Chondrocyte (in vitro differentiated cells): Measurements from ENCODE around the gene P2RY2. TPM values are rescaled to one million over a fixed set of nuclear protein-coding genes. Genes with fewer than 3 reads are reported as not detected.

Source experiments
- DNase-seq: peaks from one replicate; pipeline ENCODE4 v3.0.0; 2021; ENCODE audit warnings: mixed read lengths, low spot score
- H3K27ac Mint-ChIP-seq: one replicate; pipeline ENCODE4 v1.8.0; 2021; ENCODE audit warnings: mild to moderate bottlenecking, moderate library complexity, mixed read lengths; ENCODE audit not compliant: unreplicated experiment
- H3K27me3 Mint-ChIP-seq: 2 replicates; pipeline ENCODE4 v1.8.0; 2021; ENCODE audit warnings: low read depth, mixed read lengths
- H3K36me3 Mint-ChIP-seq: 2 replicates; pipeline ENCODE4 v1.8.0; 2021; ENCODE audit warnings: low read depth, mixed read lengths
- H3K4me1 Mint-ChIP-seq: 2 replicates; pipeline ENCODE4 v1.8.0; 2021; ENCODE audit warnings: low read depth, mild to moderate bottlenecking, mixed read lengths
- H3K4me3 Mint-ChIP-seq: one replicate; pipeline ENCODE4 v1.8.0; 2021; ENCODE audit warnings: mild to moderate bottlenecking, moderate library complexity, mixed read lengths; ENCODE audit not compliant: unreplicated experiment
- H3K9me3 Mint-ChIP-seq: 2 replicates; pipeline ENCODE4 v1.8.0; 2021; ENCODE audit warnings: low read depth, mixed read lengths
- CTCF ChIP-seq: fragments of 200-600 bp; sonication (generic); IDR thresholded peaks from 2 replicates; pipeline ENCODE4 v1.5.0; 2021; ENCODE audit warnings: antibody characterized with exemption, mild to moderate bottlenecking, moderate library complexity
- total RNA-seq: library from RNA; stranded (reverse); gene quantifications from 3 replicates; pipeline ENCODE4 v1.2.1, GENCODE V29; 2021

P2RY2 gene
- total RNA-seq, 1 donor from 2014 or later: 0.32 TPM

DNA sequence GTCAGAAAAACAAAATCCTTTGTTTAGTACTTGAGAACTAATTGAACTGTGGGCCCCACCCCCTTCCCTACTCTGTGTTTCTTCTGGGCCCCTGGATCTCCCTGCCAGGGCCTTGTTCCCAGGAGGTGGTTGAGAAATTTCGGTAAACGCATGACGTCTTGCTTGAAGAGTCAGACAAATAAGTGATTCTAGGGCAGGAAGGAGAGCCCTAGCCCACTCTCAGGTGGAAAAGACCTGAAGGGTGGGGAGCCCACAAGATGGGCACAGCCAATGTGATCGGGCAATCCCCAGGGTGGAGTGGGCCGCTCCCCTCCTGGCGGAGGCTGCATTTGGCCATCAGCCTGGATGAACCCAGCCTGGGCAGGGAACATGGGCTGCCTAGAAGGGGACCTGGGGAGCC is 16.8 kb upstream of the P2RY2 start:
- no peaks in the 10 kb centered on the region for H3K4me1 Mint-ChIP-seq
- no peak overlapping the region for H3K27ac Mint-ChIP-seq
- TF ChIP-seq CTCF: no peak
- H3K4me3 Mint-ChIP-seq: no peak overlapping the region
- peak; percentile 54 for DNase-seq
- peaks cover 3% of the 10 kb centered on the region for H3K27me3 Mint-ChIP-seq
- H3K36me3 Mint-ChIP-seq: peaks cover 2% of the 10 kb centered on the region
- no peaks in the 10 kb centered on the region for H3K9me3 Mint-ChIP-seq

GRCh38 chr11:73201888-73202780 is 15.9 kb upstream of the P2RY2 start:
- H3K36me3 Mint-ChIP-seq: peaks cover 2% of the 10 kb centered on the region
- no peaks in the 10 kb centered on the region for H3K9me3 Mint-ChIP-seq
- H3K4me1 Mint-ChIP-seq: no peaks in the 10 kb centered on the region
- no peak overlapping the region for H3K4me3 Mint-ChIP-seq
- no peak for DNase-seq
- no peak for TF ChIP-seq CTCF
- no peaks in the 10 kb centered on the region for H3K27me3 Mint-ChIP-seq
- H3K27ac Mint-ChIP-seq: no peak overlapping the region

DNA sequence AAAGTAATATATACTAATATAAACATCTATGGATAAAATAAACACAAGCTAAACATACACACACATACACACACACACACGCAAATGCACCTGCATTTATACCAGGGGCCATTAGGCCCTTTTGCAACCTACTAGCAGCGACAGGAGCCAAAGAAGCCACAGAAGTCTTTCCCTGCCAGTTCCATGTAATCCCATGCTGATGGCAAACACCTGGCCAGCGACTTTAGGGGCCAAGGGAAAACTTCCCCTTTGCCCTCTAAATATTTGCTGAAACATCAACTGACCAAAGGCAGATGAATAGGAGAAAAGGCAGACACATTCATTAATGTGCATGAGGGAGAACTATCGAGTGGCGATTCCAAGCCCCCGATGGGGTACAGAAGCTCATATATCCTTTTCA is 14.8 kb upstream of the P2RY2 start:
- Mint-ChIP-seq H3K27ac (no peak overlapping the region), H3K4me3 (no peak overlapping the region), H3K9me3 (no peaks in the 10 kb centered on the region), H3K27me3 (no peaks in the 10 kb centered on the region), H3K4me1 (no peaks in the 10 kb centered on the region), H3K36me3 (peaks cover 2% of the 10 kb centered on the region)
- peak; percentile 13 for DNase-seq
- TF ChIP-seq CTCF: no peak

- Mint-ChIP-seq H3K4me1 (no peaks in the 10 kb centered on the region), H3K27ac (no peak overlapping the region), H3K9me3 (no peaks in the 10 kb centered on the region), H3K4me3 (no peak overlapping the region), H3K27me3 (no peaks in the 10 kb centered on the region), H3K36me3 (no peaks in the 10 kb centered on the region)
- DNase-seq: peak; percentile 63
- no peak for TF ChIP-seq CTCF
These were observed 14.3 kb upstream of the P2RY2 start for GRCh38 chr11:73203790-73204189.

- DNase-seq: peak; percentile 46
- Mint-ChIP-seq H3K27ac (no peak overlapping the region), H3K27me3 (no peaks in the 10 kb centered on the region), H3K9me3 (no peaks in the 10 kb centered on the region), H3K4me3 (no peak overlapping the region), H3K36me3 (no peaks in the 10 kb centered on the region), H3K4me1 (no peaks in the 10 kb centered on the region)
- no peak for TF ChIP-seq CTCF
These were observed 13.4 kb upstream of the P2RY2 start for GRCh38 chr11:73204711-73205121.
